Gastrocnemius medialis (tissue), 4 donors: ENCODE measurements around the gene PSTPIP1.

ENCODE experiments used
- POLR2A ChIP-seq, 2 donors: fragments of 450-650 bp; IDR thresholded peaks; one replicate each; pipeline ENCODE4 v1.6.1; 2017; ENCODE audit warnings: antibody characterized with exemption in 2 of 2, mild to moderate bottlenecking in 2 of 2, moderate library complexity in 2 of 2
- TF ChIP-seq, protein P1 (sequence below), 5 experiments: fragments of 450-650 bp in 3 of 5; fragments of 200-600 bp in 2 of 5; sonication (generic) in 2 of 5; IDR thresholded peaks in 4 of 5; conservative IDR thresholded peaks in 1 of 5; 1 replicate in 4 of 5; 2 replicates in 1 of 5; pipeline ENCODE4 v1.5.1; 2016 to 2019; ENCODE audit warnings: antibody characterized with exemption in 5 of 5, mild to moderate bottlenecking in 3 of 5, moderate library complexity in 3 of 5

DNA sequence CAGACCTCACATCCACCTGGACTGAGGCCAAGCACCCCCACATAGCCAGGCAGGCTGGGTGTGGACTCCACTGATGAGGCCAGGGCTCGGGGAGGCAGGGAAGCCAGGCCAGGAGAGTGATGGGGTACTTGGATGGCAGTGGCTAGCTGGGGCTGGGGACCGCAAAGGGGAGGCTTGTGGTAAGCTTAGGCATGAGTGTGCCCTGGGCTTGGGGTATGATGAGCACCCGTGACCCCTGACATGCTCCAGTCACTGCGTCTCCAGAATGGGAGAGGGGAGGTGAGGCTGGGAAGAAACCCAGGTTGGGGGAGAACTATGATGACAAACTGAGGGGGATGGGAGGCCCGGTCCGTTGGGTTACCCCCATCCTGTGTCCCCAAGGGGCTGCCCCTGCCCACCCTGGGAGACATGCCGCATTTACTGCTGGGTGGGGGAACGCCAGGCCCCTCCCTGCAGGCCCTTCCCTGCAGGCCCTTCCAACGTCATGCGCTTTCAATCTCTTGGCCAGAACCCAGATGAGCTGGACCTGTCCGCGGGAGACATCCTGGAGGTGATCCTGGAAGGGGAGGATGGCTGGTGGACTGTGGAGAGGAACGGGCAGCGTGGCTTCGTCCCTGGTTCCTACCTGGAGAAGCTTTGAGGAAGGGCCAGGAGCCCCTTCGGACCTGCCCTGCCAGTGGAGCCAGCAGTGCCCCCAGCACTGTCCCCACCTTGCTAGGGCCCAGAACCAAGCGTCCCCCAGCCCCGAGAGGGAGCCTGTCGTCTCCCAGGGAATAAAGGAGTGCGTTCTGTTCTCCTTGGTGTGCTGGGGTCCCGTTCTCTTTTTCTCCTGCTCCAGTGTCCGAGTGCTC lies 41.8 kb downstream of the PSTPIP1 start:
- TF ChIP-seq, protein P1, sequence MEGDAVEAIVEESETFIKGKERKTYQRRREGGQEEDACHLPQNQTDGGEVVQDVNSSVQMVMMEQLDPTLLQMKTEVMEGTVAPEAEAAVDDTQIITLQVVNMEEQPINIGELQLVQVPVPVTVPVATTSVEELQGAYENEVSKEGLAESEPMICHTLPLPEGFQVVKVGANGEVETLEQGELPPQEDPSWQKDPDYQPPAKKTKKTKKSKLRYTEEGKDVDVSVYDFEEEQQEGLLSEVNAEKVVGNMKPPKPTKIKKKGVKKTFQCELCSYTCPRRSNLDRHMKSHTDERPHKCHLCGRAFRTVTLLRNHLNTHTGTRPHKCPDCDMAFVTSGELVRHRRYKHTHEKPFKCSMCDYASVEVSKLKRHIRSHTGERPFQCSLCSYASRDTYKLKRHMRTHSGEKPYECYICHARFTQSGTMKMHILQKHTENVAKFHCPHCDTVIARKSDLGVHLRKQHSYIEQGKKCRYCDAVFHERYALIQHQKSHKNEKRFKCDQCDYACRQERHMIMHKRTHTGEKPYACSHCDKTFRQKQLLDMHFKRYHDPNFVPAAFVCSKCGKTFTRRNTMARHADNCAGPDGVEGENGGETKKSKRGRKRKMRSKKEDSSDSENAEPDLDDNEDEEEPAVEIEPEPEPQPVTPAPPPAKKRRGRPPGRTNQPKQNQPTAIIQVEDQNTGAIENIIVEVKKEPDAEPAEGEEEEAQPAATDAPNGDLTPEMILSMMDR (IDR thresholded peaks at IDR 0.05 in 4 of 5, conservative IDR thresholded peaks at IDR 0.05 in 1 of 5): no peak
- no peak for TF ChIP-seq POLR2A (IDR thresholded peaks at IDR 0.05)
